Activated T-helper 17 cell treated with anti-CD3 and anti-CD28 coated beads, Interleukin-2, amount 50 U/mL, for 72 hours (primary cell): Measurements from ENCODE around the gene BIRC3. TPM values are rescaled to one million over a fixed set of nuclear protein-coding genes. Genes with fewer than 3 reads are reported as not detected.
A peak's percentile ranks its signal among the peaks of the same experiment; 100 is the strongest.
"Not testable (repeated sequence)": the region's sequence is repeated elsewhere in the genome, so short reads cannot be mapped to it uniquely, and the experiment has no call there.

Experiments used
- ATAC-seq: fragments of 150-1000 bp; cut with Tn5 transposase; replicated peaks from 2 replicates; pipeline ENCODE4 v1.10.0; 2021; ENCODE audit warnings: mild to moderate bottlenecking, moderate library complexity
- H3K27ac Mint-ChIP-seq: one replicate; pipeline ENCODE4 v1.8.0; 2022; ENCODE audit warnings: mixed read lengths
- H3K27me3 Mint-ChIP-seq: one replicate; pipeline ENCODE4 v1.8.0; 2022; ENCODE audit warnings: mixed read lengths
- H3K36me3 Mint-ChIP-seq: one replicate; pipeline ENCODE4 v1.8.0; 2022; ENCODE audit warnings: low read depth, mild to moderate bottlenecking, mixed read lengths
- H3K4me1 Mint-ChIP-seq: one replicate; pipeline ENCODE4 v1.8.0; 2022; ENCODE audit warnings: mixed read lengths
- H3K4me3 Mint-ChIP-seq: one replicate; pipeline ENCODE4 v1.8.0; 2022; ENCODE audit warnings: mild to moderate bottlenecking, mixed read lengths
- H3K9me3 Mint-ChIP-seq: one replicate; pipeline ENCODE4 v1.8.0; 2022; ENCODE audit warnings: mixed read lengths
- total RNA-seq, 2 donors: library from RNA; stranded (reverse); gene quantifications; one replicate each; pipeline ENCODE4 v1.2.3, GENCODE V29; 2022

BIRC3 gene
- total RNA-seq, 2 donors from 2014 or later: 124 to 355 TPM

DNA sequence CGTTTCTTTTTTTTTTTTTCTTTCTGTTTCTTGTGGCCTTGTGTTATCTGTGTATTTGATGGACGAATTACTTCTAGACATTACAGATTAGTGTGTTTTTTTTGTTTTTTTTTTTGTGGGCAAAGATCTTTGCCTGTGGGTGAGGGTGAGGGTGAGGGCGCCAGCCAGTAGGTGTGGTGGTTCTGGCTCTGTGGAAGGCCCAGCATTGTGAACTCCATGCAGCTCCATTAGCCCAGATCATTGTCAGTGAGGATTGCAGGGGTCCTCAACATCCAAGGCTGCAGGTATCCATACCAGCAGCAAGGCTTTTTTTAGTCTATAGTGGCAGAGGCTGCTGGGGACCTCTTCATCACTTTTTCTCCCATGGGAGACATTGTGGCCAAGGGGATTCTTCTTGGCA is 43.4 kb downstream of the BIRC3 start:
- H3K9me3 Mint-ChIP-seq: no peaks in the 10 kb centered on the region

DNA sequence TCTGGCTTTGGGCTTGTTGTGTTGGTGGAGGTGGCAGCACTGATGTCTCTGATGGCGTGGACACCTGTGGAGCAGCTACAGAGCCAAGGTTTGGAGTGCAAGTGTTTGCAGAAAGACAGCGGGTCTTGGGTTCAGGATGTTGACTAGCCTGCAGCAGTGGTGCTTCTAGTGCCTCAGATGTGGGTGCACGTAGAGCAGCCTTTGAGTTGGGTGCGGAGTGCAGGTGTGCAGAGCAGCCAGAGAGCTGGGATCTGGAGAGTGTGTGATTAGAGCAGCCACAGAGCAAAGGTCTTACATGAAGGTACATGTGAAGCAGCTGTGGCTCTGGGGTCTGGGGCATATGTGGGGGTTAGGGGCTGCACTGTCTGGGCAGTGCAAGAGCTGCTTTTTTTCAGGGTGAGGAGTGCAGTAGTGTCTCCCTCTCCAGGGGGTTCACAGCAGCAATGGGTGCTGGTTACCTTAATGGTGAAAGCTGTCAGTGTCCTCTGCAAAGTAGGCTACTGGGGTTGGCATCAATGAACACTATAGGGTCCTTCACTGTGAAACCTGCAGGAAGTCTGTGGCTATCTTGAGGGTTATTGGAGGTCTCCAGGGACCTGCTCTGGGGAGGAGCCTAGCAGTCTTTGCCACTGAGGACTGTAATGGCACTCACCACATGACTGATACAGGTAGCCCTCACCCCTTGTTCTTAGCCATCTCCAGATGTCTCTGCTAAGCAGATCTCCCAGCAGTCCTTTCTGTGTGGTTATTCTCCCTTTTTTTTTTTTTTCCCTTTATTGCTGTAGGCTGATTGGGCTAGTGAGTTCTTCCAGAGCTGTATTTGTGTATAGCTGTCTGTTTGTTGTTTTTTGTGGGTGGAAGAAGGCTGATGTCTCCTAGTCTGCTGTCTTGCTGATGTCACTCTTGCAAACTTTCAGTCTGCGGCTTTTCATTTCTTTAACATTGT is 44.1 kb downstream of the BIRC3 start:
- no peaks in the 10 kb centered on the region for H3K27me3 Mint-ChIP-seq
- H3K4me3 Mint-ChIP-seq: peak overlapping the region; percentile 39
- H3K36me3 Mint-ChIP-seq: peaks cover 99% of the 10 kb centered on the region
- ATAC-seq: peak; percentile 63
- H3K27ac Mint-ChIP-seq: peak overlapping the region; percentile 78
- no peaks in the 10 kb centered on the region for H3K9me3 Mint-ChIP-seq
- peaks cover 34% of the 10 kb centered on the region for H3K4me1 Mint-ChIP-seq

More for the DNA sequence above, 43.4 kb downstream of the BIRC3 start:
- Mint-ChIP-seq H3K27me3 (no peaks in the 10 kb centered on the region), H3K4me3 (peak overlapping the region; percentile 39), H3K36me3 (peaks cover 99% of the 10 kb centered on the region), H3K4me1 (peaks cover 34% of the 10 kb centered on the region), H3K27ac (peak overlapping the region; percentile 78)
- ATAC-seq: peak; percentile 26

DNA sequence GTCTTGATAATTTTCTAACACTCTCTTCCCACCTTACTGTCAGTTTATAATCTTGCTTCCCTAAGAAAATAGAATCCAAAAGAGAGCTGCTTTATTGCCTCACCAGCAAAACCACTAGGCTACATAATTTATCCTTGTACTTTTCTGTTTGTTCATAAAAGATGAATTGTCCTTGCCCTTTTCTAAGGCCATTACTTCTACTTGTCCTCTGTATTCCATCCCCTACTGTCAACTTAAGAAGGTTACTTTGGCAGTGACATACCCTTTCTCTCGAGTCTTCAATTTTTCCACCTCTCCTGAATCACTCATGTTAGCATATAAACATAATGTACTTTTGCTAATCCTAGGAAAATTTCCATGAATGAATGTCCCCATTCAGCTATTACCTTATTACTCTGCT is 47.7 kb downstream of the BIRC3 start:
- H3K9me3 Mint-ChIP-seq: no peaks in the 10 kb centered on the region
- H3K36me3 Mint-ChIP-seq: peaks cover 90% of the 10 kb centered on the region
- peaks cover 41% of the 10 kb centered on the region for H3K4me1 Mint-ChIP-seq
- ATAC-seq: no peak
- no peaks in the 10 kb centered on the region for H3K27me3 Mint-ChIP-seq
- H3K4me3 Mint-ChIP-seq: no peak overlapping the region
- no peak overlapping the region for H3K27ac Mint-ChIP-seq

DNA sequence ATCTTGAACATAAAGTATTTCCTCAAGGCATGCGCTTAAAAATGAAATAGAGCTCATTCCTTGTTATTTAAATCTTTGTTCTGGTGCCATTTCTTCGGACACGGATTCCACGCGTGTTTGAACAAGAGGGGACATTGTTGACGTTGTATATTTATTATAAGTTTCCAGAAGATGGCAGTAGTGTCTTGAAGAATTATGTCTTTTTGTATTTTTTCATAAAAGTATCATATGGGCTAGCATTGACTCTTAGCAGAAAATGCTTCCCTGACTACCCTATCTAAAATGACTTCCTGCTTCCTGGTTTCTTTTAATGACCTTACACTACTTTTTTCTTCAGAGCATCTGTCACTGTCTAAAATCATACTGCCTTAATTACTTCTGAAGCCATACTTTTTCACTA is 50.1 kb downstream of the BIRC3 start:
- no peak overlapping the region for H3K4me3 Mint-ChIP-seq
- peak overlapping the region; percentile 48 for H3K27ac Mint-ChIP-seq
- no peaks in the 10 kb centered on the region for H3K27me3 Mint-ChIP-seq
- peaks cover 27% of the 10 kb centered on the region for H3K4me1 Mint-ChIP-seq
- ATAC-seq: no peak
- no peaks in the 10 kb centered on the region for H3K9me3 Mint-ChIP-seq
- peaks cover 74% of the 10 kb centered on the region for H3K36me3 Mint-ChIP-seq

DNA sequence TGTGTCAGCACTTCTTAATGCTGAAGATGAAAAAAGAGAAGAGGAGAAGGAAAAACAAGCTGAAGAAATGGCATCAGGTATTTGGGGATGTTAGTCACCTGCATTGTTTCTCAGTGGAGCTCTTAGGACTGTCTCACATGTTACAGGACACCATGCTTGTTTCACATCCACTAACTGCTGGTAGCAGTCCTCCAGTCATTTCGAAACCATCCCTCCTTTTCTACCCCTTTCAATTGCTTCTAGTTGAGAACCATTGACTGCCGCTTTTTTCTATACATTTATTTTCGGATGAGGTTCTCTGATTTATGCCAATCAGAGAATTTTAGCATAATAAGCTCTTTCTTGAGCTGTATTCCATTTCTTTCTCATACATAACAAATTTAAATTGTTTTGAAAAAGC is 51.2 kb downstream of the BIRC3 start:
- Mint-ChIP-seq H3K27me3 (no peaks in the 10 kb centered on the region), H3K4me1 (peaks cover 27% of the 10 kb centered on the region), H3K36me3 (peaks cover 64% of the 10 kb centered on the region), H3K9me3 (no peaks in the 10 kb centered on the region), H3K27ac (peak overlapping the region; percentile 31), H3K4me3 (peak overlapping the region; percentile 7)
- peak; percentile 100 for ATAC-seq

DNA sequence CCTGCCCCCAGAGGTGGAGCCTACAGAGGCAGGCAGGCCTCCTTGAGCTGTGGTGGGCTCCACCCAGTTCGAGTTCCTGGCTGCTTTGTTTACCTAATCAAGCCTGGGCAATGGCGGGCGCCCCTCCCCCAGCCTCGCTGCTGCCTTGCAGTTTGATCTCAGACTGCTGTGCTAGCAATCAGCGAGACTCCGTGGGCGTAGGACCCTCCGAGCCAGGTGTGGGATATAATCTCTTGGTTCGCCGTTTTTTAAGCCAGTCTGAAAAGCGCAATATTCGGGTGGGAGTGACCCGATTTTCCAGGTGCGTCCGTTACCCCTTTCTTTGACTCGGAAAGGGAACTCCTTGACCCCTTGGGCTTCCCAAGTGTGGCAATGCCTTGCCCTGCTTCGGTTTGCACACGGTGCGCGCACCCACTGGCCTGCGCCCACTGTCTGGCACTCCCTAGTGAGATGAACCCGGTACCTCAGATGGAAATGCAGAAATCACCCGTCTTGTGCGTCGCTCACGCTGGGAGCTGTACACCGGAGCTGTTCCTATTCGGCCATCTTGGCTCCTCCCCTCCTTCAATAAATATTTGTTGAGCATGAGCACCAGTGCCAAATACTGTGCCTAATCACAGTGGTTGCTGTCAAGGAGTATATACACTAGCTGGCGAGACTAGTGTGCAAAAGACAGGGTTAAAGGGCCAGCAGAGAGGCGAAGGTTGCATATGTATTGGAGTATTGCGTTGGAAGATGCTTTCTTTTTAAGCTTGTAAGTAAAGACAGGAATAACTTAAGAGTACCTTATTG is 57.5 kb downstream of the BIRC3 start:
- not testable (repeated sequence) for H3K27me3 Mint-ChIP-seq, H3K4me3 Mint-ChIP-seq, H3K4me1 Mint-ChIP-seq, ATAC-seq, H3K9me3 Mint-ChIP-seq, H3K27ac Mint-ChIP-seq
- peaks cover 61% of the 10 kb centered on the region for H3K36me3 Mint-ChIP-seq

DNA sequence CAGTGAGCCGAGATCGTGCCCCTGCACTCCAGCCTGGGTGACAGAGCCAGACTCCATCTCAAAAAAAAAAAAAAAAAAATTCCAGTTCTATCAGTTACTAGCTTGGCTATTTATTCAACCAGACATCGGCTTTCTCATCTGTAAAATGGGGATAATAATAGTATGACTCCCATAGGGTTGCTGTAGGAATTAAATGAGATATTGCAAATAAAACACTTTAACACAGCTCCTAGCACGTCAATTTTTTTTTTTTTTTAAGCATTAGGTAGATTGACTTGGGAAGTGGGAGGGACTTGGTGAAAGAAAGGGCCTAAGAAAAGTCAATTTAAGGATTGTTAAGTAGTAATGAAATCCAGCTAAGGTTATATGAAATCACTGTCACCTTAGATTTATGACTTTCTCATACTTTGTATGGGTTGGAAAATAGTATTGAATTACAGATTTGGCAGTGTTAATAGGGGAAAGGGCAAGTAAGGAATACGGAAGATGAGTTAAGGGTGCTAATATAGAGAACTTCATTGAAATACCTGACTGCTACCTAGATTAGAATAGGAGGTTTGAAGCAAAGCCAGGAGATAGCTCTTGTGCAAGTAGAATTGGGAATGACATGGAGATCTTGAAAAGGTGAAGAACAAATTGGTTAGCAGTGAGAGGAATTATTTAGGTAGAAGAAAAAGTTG is 58.6 kb downstream of the BIRC3 start:
- H3K4me1 Mint-ChIP-seq: peaks cover 6% of the 10 kb centered on the region
- no peaks in the 10 kb centered on the region for H3K9me3 Mint-ChIP-seq
- H3K4me3 Mint-ChIP-seq: no peak overlapping the region
- H3K27ac Mint-ChIP-seq: no peak overlapping the region
- H3K36me3 Mint-ChIP-seq: peaks cover 71% of the 10 kb centered on the region
- ATAC-seq: no peak
- H3K27me3 Mint-ChIP-seq: no peaks in the 10 kb centered on the region

DNA sequence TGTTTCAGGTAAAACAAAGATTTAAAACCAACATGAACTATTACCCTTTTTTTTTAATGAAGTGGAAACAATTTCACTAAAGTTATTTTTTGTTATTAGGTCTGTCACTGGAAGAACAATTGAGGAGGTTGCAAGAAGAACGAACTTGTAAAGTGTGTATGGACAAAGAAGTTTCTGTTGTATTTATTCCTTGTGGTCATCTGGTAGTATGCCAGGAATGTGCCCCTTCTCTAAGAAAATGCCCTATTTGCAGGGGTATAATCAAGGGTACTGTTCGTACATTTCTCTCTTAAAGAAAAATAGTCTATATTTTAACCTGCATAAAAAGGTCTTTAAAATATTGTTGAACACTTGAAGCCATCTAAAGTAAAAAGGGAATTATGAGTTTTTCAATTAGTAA is 60.6 kb downstream of the BIRC3 start:
- H3K9me3 Mint-ChIP-seq: no peaks in the 10 kb centered on the region
- peaks cover 5% of the 10 kb centered on the region for H3K4me1 Mint-ChIP-seq
- H3K27ac Mint-ChIP-seq: no peak overlapping the region
- no peak for ATAC-seq
- H3K27me3 Mint-ChIP-seq: no peaks in the 10 kb centered on the region
- H3K36me3 Mint-ChIP-seq: peaks cover 82% of the 10 kb centered on the region
- no peak overlapping the region for H3K4me3 Mint-ChIP-seq

DNA sequence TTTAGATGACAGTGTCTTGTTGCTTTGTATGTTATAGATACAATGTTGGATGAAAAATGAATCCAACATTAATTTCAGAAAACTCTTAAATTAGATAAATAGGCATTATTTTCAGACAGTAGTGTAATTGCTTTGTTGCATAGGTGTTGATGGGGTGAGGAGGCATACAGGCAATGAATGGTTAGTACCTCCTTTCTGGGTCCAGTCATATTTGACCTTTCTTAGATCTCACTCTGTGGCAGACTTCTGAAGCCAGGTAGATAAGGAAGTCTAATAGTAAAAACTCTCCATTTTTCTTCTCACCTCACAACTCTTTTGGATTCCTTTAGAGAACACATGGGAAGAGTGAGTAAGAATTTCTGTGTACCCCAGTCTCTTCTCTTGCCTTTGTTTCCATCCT is 61.5 kb downstream of the BIRC3 start:
- H3K9me3 Mint-ChIP-seq: no peaks in the 10 kb centered on the region
- H3K27me3 Mint-ChIP-seq: no peaks in the 10 kb centered on the region
- no peak for ATAC-seq
- H3K27ac Mint-ChIP-seq: no peak overlapping the region
- H3K4me1 Mint-ChIP-seq: peaks cover 5% of the 10 kb centered on the region
- H3K4me3 Mint-ChIP-seq: no peak overlapping the region
- peaks cover 91% of the 10 kb centered on the region for H3K36me3 Mint-ChIP-seq

DNA sequence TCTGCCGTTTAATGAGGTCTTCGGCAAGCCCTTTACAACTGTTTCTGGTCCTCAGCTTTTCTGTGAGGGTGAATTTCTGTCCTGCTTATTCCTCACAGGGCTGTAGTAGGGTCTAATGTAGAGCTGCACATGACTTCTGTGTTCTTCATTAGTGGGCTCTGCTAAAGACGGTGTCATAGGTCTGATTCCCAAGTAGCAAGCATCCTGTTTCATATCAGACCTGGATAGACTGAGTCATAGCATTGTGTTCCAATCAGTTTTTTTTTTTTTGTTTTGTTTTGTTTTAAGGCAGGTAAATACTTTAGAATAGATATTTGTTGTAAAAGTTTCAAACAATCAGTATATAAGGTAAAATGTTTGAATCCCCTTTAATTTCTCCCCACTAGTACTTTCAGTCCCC is 65.1 kb downstream of the BIRC3 start:
- H3K27me3 Mint-ChIP-seq: no peaks in the 10 kb centered on the region
- peaks cover 98% of the 10 kb centered on the region for H3K36me3 Mint-ChIP-seq
- H3K9me3 Mint-ChIP-seq: no peaks in the 10 kb centered on the region
- H3K4me1 Mint-ChIP-seq: peaks cover 9% of the 10 kb centered on the region
- no peak overlapping the region for H3K4me3 Mint-ChIP-seq
- H3K27ac Mint-ChIP-seq: peak overlapping the region; percentile 44
- ATAC-seq: peak; percentile 48

DNA sequence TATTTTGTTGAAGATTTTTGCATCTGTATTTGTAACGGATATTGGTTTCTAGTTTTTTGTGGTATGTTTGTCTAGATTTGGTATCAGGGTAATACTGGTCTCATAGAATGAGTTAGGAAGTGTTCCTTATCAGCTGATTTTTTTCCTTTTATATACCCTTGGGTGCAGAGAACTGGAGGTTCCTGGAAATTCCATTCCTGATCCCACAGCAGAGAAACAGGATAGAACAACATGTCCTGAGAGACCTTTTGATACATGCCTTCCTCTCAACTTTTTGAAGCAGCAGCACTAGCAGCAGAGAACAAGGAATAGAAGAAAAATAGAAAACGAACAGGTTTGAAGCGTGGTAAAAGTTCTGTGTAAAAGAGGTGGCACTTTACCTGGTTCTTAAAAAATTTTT is 66.6 kb downstream of the BIRC3 start:
- Mint-ChIP-seq H3K27ac (peak overlapping the region; percentile 44), H3K9me3 (no peaks in the 10 kb centered on the region), H3K36me3 (peaks cover 98% of the 10 kb centered on the region), H3K4me3 (no peak overlapping the region), H3K27me3 (no peaks in the 10 kb centered on the region), H3K4me1 (peaks cover 9% of the 10 kb centered on the region)
- ATAC-seq: no peak

DNA sequence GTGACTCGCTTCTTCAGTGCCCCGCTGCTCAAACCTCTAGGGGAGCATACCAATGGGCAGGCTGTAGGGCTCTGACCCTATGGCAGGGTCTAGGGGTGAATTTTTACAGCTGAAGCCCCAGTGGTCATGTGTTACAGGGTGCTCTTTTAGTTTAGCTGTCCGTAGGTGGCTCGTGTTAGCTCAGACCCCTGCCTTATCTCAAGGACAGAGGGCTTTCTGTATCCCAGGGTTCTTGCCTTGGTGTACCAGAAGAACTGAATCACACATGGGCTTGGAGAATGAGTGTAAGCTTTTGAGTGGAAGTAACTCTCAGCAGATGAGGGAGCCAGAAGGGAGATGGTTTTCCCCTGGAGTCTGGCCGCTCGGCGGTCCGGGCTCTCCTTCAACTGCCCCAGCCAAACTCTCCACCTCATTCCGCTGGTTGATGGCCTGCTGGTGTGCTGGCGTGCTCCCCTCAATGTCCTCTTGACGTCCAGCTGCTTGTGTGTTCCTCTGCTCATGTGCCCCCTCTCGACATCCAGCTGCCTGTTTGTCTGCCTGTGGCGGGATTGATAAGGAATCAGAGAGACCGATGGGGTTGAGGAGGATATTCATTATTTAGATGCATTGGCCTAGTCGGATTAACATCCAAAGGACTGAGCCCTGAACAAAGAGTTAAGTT is 67.3 kb downstream of the BIRC3 start:
- Mint-ChIP-seq H3K9me3 (no peaks in the 10 kb centered on the region), H3K4me1 (peaks cover 14% of the 10 kb centered on the region), H3K36me3 (peaks cover 98% of the 10 kb centered on the region), H3K27ac (no peak overlapping the region), H3K4me3 (no peak overlapping the region), H3K27me3 (no peaks in the 10 kb centered on the region)
- no peak for ATAC-seq

DNA sequence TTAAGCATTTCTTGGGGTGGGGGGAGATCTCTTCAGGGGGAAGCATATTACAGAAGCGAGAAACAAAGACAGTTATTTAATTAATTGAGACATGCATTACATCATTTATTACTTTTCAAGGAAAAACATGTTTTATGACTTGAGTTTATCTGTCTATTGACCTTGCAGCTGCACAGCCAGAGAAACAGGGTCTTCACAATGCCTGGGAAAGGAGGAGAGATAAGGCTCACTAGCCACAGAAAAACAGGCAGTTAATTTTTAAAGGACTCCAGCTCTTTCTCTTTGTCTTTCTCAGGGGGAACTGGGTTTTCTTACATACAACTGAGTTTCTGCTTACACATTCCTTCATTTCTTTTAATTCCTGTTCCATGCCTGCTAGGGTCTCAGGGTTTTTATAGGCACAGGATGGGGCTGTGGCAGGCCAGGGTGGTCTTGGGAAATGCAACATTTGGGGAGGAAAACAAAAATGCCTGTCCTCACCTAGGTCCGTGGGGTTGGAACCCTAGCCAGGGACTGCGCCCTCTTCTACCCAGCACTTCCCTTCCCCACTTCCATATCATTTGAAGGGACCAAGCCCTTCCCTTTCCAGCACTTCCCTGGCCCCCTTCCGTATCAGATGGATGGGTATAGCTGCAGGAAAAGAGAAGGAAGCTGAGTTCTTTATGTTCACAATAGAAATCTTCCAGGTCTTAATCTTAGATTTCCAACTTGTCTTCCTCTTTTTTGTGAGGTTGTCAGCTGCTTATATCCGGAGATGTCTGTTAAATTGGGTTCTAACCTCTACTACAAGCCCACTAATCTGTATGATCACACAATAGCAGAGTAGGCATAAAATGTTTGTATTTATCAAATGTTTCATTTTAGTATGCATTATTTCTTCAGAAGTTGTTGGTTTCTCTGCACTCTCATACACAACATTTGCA is 68.1 kb downstream of the BIRC3 start:
- Mint-ChIP-seq H3K4me3 (no peak overlapping the region), H3K4me1 (peaks cover 17% of the 10 kb centered on the region), H3K27me3 (no peaks in the 10 kb centered on the region), H3K9me3 (no peaks in the 10 kb centered on the region), H3K27ac (peak overlapping the region; percentile 19), H3K36me3 (peaks cover 95% of the 10 kb centered on the region)
- no peak for ATAC-seq
